Retinal pigment epithelial cell (primary cell): Measurements from ENCODE around the gene ADAMTS6.

ENCODE experiments used
- DNase-seq: peaks from one replicate; pipeline ENCODE4 v3.0.0-alpha.2; 2010; ENCODE audit warnings: low read depth
- H3K4me3 ChIP-seq: 2 replicates; pipeline ENCODE4 v1.5.1; 2011; ENCODE audit warnings: mild to moderate bottlenecking, low read length, control low read depth, moderate library complexity
- TF ChIP-seq, protein P1 (sequence below): conservative IDR thresholded peaks from 2 replicates; pipeline ENCODE4 v1.5.1; 2011; ENCODE audit warnings: low read depth, low read length, control low read depth, inconsistent platforms

ADAMTS6 gene

DNA sequence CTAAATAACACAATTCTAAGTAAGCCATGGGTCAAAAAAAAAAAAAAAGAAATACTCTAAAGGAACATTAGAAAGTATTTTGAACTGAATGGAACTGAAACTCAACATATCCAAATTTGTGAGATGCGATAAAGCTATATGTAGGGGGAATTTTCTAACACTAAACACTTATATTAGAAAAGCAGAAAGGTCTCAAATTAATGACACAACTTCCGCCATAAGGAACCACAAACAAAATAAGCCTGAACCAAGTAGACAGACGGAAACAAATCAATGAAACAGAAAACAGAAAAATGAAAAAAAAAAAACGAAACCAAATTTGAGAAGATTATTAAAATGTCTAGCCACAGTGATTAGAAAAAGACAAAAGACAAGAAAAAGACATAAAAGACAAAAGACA, 39.9 kb downstream of the ADAMTS6 start:
- TF ChIP-seq, protein P1, sequence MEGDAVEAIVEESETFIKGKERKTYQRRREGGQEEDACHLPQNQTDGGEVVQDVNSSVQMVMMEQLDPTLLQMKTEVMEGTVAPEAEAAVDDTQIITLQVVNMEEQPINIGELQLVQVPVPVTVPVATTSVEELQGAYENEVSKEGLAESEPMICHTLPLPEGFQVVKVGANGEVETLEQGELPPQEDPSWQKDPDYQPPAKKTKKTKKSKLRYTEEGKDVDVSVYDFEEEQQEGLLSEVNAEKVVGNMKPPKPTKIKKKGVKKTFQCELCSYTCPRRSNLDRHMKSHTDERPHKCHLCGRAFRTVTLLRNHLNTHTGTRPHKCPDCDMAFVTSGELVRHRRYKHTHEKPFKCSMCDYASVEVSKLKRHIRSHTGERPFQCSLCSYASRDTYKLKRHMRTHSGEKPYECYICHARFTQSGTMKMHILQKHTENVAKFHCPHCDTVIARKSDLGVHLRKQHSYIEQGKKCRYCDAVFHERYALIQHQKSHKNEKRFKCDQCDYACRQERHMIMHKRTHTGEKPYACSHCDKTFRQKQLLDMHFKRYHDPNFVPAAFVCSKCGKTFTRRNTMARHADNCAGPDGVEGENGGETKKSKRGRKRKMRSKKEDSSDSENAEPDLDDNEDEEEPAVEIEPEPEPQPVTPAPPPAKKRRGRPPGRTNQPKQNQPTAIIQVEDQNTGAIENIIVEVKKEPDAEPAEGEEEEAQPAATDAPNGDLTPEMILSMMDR, result no peak
- DNase-seq, result no peak
- no peak overlapping the region for H3K4me3 ChIP-seq

DNA sequence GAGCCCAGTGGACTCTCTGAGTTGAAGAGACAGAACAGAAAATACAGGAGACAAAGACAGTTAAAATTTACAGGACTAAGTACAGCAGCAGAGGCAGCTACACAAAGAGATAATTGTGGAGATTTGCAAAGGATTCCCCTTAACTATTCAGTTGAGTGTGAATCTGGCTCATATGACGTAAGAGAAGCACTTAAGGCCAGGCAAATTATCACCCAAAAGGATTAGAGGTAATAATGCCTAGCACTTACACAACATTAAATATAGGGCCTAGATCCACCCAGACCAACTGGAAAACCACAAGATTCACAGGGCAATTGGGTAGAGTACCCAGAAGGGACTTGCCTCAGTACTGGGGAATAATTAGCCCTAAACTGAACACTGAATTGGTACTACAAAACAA, 41.3 kb downstream of the ADAMTS6 start:
- TF ChIP-seq, protein P1, result no peak
- DNase-seq, result no peak
- no peak overlapping the region for H3K4me3 ChIP-seq

DNA sequence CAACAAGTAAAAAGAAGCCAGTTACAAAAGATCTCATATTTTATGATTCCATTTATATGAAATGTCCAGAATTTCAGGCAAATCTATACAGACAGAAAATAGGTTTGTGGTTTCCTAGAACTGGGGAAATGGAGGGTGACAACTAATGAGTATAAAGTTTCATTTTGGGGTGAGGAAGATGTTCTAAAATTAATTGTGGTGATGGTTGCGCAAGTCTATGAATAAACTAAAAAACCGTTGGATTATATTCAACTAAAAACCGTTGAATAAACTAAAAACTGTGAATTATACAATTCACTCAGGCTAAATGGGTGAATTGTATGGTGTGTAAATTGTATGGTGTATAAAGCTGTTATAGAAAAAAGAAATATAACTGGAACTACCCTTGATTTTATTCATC, 47.6 kb downstream of the ADAMTS6 start:
- DNase-seq, result no peak
- TF ChIP-seq, protein P1, result no peak
- H3K4me3 ChIP-seq, result no peak overlapping the region

DNA sequence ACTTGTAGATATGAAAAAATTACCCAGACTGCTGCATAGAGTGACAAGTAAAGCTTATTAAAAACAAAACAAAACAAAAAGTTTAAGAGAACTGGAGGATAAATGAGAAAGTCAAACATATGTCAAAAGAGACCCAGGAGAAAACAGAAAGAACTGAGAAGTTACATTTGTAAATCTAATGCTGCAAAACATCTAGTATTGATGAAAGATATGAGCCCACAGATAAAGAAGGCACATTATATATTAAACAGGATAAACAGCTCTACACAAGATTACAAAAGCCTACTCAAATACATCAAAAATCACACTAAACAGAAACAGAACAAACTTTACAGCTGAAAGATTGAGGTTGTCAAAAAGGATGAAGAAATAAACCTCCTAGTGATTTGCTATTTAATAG, 55.1 kb downstream of the ADAMTS6 start:
- TF ChIP-seq, protein P1, result no peak
- DNase-seq, result no peak
- H3K4me3 ChIP-seq, result no peak overlapping the region

DNA sequence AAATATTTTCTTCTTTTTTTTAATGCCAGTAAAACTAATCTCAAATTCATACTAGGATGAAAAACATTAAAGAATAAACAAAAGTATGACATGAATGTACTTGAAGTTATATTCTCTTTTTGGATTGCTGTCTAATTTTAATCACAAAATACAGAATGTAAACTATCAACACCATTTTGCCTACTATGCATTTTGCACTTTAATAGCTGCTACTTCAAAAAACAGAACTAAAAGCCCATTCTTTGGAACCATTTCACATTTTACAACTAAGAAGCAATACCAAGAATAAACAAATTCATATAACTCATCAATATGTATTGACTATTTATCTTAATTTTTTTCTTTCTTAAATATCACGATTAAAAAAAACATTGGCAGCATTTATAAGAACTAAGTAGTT, 58.1 kb downstream of the ADAMTS6 start:
- no peak overlapping the region for H3K4me3 ChIP-seq
- no peak for DNase-seq
- TF ChIP-seq, protein P1, result no peak

DNA sequence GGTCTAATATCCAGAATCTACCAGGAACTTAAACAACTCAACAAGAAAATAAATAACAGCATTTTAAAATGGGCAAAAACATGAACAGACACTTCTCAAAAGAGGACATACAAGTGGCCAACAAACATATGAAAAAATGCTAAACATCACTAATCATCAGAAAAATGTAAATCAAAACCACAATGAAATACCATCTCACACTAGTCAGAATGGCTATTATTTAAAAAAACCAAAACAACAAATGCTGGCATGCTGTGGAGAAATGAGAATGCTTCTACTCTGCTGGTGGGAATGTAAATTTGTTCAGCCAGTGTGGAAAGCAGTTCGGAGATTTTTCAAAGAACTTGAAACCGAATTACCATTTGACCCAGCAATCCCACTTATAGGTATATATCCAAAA, 63.1 kb downstream of the ADAMTS6 start:
- H3K4me3 ChIP-seq, result no peak overlapping the region
- DNase-seq, result no peak
- TF ChIP-seq, protein P1, result no peak

DNA sequence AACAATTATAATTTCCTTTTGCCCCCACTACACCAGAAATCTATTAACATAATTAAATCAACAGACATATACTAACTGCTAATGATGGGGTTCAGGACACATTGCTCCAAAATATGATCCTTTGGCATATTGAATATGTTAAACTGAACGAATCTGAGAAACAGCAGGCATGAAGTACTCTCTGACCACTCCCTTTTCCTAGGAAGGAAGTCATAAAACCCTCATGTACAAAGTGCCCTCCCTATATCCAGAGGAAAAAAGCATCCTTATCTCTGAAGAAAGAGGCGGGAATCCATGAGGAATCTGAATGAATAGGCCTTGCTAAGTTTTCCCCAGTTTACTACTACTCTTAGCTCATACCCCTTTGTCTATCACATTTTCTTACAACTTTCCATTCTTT, 67.9 kb downstream of the ADAMTS6 start:
- TF ChIP-seq, protein P1, result no peak
- no peak for DNase-seq
- no peak overlapping the region for H3K4me3 ChIP-seq
